CD4-positive, alpha-beta T cell treated with Interleukin-2 at 100 ng/mL for 4 hours (primary cell): ENCODE data around the gene TMEM52.

Experiments used
- DNase-seq: peaks from one replicate; pipeline ENCODE4 v3.0.0-alpha.2; 2020; ENCODE audit warnings: low spot score

TMEM52 gene

GRCh38 chr1:1918901-1919303, at the start of gene TMEM52:
TMEM52 (minus strand) TSS chr1:1919279; CDS start chr1:1919265, 14 bp downstream.
- DNase-seq = no peak

GRCh38 chr1:1967879-1968278, 48.8 kb upstream of the TMEM52 start:
- no peak for DNase-seq

GRCh38 chr1:1967151-1967550, 48.1 kb upstream of the TMEM52 start:
- DNase-seq = no peak

- no peak for DNase-seq
These were observed 47.1 kb upstream of the TMEM52 start for GRCh38 chr1:1966071-1966740.

DNA sequence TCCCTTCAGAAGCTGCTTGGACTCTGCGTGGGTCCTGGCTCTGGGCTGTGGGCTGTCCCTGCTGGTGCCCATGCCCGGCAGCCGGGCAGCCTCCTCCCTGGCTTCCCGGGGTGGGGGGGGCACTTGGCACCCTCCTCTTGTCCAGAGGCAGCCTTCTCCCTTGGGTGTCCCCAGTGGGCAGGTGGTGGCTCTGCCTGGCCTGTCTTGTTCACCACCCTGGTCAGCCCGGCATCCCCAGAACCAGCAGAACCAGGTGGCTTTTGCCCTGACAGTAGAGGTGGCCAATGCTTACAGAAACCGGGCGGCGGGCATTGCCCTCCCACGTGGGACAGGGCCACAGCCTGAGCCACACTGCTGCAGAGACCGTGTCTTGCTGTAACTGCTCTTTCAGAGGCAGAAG, 46.5 kb upstream of the TMEM52 start:
- no peak for DNase-seq

- DNase-seq = no peak
These were observed 45.7 kb upstream of the TMEM52 start for GRCh38 chr1:1964811-1965210.

DNA sequence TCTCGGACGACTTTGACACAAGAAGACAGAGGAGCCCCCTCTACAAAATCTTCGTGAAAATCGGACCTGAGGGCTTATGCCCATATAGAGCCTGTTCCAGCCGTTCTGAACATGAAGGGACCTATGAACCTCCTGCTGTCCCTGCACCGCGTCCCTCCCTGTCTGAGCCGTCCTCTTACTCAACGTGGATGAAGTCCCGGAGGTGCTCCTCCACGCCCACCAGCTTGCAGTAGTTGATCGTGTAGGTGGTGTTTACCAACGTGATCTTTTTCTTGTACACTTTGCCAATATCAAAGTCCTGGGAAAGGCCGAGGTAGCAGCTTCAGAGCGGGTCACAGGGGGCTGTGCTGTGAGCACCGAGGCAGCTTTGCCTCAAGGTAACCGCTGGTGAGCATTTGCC, 44.5 kb upstream of the TMEM52 start:
- DNase-seq = no peak

DNA sequence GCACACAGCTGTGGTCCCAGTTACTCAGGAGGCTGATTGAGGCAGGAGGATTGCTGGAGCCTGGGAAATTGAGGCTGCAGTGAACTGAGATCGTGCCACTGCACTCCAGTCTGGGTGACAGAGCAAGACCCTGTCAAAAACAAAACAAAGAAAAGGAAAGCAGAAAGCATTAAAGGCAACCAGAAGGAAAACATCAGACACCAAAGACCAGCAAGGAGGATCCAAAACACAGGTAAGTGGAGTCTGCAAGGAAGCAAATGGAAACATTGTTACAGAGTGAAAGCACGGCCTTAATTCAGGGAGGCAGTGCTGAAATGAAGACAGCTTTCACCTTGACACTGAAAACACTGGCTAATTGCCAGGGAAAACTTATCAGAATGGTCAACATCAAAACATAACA, 43.7 kb upstream of the TMEM52 start:
- DNase-seq = no peak

DNA sequence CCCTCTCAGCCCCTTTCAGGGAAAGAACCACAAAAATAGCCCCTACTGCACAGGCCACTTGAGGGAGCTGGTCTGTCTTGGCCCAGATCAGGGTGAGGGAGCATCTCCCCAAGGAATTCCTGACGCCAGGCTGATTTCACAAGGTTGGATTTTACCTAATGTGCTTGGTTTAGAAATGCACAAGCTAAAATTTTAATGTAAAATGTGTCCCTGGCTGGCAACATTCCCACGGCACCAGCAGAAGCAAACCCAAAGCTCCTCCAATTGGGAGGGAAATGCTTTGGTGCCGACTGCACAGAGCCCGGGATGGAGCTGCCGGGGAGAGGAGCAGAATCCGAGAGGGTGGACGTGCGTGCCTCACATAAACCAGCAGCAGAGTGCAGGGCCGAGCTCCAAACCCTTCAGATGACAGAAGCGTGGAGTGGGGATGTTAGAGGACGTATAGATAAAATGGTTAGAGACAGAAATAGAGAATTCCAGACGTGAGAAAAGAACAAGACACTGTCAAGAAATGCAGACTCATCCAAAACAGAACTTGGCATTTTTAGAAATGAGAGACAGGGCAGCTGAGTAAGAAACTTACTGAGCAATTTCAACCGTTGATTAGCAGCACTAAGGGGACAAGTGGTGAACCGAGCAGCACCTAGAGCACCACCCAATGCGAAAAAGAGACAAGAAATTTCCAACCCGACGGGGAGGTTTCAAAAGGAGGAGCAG, 41.6 kb upstream of the TMEM52 start:
- DNase-seq = no peak

- peak; percentile 50 for DNase-seq
These were observed 40.9 kb upstream of the TMEM52 start for GRCh38 chr1:1959840-1960479.

- no peak for DNase-seq
These were observed 40.4 kb upstream of the TMEM52 start for GRCh38 chr1:1959459-1959839.

GRCh38 chr1:1958071-1958541, 39.0 kb upstream of the TMEM52 start:
- DNase-seq = no peak

DNA sequence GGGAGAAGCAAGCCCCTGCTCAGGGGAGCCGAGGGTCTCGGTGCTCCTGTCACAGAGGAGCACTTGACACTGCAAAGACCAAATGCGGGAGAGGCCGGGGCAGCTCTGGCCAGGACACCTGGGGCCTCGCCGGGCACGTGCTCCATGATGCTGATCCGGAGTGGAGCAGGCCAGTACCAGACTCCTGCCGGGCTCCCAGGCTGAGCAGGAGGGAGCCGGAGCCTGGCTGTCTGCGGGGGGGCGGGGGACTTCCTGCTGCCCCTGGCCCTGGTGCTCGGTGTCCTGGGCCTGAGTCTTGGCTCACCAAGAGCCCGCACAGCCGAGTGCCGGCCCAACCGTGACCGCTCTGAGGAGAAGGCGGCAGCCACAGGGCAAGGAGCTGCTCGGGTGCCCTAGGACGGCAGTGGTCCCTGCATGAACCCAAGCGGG, 38.5 kb upstream of the TMEM52 start:
- DNase-seq = no peak

DNA sequence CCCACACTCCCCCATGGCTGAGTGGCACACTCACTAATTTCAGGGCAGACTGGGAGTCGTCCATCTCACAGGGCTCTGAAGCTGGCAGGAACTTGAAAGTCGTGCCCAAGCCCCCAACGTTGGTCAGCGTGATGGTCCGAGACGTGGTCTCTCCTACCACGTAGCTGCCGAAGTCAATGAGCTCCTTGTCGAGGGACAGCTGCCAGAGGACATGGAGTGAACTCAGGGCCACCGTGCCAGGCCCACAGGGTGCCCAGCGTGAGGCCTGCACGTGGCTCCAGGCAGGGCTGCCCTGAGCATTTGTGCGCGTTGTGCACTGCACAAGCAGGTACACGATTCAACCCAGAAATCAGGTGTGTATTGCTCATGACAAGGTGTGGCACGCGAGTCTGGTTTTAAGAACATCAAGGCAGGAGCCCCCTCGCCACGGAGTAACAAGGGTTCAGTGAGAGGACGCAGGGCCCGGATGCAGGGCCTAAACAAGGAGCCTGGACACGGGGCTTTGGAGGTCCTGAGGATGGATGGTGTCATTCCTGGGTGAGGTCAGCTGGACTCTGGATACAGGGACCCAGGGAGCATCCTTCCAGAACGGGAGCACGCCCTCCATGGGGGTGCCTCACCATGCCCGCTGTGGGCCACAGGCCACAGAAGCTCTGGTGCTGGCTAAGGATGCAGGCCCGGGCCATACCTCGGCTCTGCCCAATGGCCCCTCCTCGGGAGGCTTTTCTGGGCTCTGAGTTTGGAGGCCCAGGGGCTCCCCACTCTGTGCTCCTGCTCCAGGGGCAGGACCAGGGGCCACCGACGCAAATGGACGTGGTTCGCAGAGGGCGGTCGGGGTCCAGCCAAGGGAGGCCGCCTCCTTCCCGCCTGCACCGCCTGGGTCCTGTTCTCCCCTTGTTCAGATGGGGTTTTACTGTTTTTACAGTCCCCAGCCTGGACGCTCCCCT, 37.8 kb upstream of the TMEM52 start:
- no peak for DNase-seq

GRCh38 chr1:1956101-1956500, 37.0 kb upstream of the TMEM52 start:
- no peak for DNase-seq

- DNase-seq = no peak
These were observed 36.6 kb upstream of the TMEM52 start for GRCh38 chr1:1955621-1956094.

- no peak for DNase-seq
These were observed 35.9 kb upstream of the TMEM52 start for GRCh38 chr1:1954831-1955441.

- no peak for DNase-seq
These were observed 34.9 kb upstream of the TMEM52 start for GRCh38 chr1:1954015-1954414.

GRCh38 chr1:1950940-1951339, 31.9 kb upstream of the TMEM52 start:
- no peak for DNase-seq

- no peak for DNase-seq
These were observed 29.7 kb upstream of the TMEM52 start for GRCh38 chr1:1948783-1949182.

GRCh38 chr1:1947493-1947892, 28.4 kb upstream of the TMEM52 start:
- DNase-seq = no peak
